OCI-LY1 (cell line): ENCODE measurements around the gene KRTAP10-5.

Experiments used
- EZH2 ChIP-seq: fragments of 200-600 bp; sonication (generic), shearing (Covaris generic); IDR thresholded peaks from 2 replicates; pipeline ENCODE4 v1.8.0; 2017; ENCODE audit warnings: borderline replicate concordance, mixed run types, mild to moderate bottlenecking, antibody characterized with exemption, low read length, moderate library complexity, mixed read lengths
- TF ChIP-seq, protein P1 (sequence below): fragments of 200-600 bp; sonication (generic), shearing (Covaris generic); IDR thresholded peaks from 2 replicates; pipeline ENCODE4 v1.5.1; 2017; ENCODE audit warnings: mild to moderate bottlenecking, antibody characterized with exemption, low read length, moderate library complexity, mixed read lengths

DNA sequence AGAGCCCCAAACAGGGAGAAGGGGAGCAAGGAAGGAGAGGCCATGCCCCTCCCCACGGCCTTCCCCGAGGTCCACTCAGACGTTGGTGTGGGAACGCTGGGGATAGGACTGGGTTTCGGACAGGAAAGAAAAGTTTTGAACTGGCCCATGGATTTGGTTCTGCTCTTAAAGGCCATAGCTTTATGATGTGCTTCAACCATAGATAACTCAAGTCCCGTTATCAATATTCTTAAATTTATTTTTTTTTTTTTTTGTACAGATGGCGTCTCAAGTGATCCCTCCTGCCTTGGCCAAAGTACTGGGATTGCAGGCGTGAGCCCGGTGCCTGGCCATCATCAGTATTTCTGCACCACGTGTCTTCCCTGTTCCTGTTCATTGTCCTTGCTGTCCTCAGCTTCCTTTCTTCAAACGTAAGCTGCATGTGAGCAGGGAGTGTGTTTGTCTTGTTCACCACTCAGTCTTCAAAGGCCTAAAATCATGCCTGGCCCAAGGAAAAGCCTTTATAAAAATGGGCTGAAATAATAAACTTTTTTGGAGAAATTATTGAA, 39.6 kb downstream of the KRTAP10-5 start:
- TF ChIP-seq, protein P1, sequence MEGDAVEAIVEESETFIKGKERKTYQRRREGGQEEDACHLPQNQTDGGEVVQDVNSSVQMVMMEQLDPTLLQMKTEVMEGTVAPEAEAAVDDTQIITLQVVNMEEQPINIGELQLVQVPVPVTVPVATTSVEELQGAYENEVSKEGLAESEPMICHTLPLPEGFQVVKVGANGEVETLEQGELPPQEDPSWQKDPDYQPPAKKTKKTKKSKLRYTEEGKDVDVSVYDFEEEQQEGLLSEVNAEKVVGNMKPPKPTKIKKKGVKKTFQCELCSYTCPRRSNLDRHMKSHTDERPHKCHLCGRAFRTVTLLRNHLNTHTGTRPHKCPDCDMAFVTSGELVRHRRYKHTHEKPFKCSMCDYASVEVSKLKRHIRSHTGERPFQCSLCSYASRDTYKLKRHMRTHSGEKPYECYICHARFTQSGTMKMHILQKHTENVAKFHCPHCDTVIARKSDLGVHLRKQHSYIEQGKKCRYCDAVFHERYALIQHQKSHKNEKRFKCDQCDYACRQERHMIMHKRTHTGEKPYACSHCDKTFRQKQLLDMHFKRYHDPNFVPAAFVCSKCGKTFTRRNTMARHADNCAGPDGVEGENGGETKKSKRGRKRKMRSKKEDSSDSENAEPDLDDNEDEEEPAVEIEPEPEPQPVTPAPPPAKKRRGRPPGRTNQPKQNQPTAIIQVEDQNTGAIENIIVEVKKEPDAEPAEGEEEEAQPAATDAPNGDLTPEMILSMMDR, result no peak
- TF ChIP-seq EZH2, result no peak
